Measurements from ENCODE around the gene TRABD.

TRABD gene

DNA sequence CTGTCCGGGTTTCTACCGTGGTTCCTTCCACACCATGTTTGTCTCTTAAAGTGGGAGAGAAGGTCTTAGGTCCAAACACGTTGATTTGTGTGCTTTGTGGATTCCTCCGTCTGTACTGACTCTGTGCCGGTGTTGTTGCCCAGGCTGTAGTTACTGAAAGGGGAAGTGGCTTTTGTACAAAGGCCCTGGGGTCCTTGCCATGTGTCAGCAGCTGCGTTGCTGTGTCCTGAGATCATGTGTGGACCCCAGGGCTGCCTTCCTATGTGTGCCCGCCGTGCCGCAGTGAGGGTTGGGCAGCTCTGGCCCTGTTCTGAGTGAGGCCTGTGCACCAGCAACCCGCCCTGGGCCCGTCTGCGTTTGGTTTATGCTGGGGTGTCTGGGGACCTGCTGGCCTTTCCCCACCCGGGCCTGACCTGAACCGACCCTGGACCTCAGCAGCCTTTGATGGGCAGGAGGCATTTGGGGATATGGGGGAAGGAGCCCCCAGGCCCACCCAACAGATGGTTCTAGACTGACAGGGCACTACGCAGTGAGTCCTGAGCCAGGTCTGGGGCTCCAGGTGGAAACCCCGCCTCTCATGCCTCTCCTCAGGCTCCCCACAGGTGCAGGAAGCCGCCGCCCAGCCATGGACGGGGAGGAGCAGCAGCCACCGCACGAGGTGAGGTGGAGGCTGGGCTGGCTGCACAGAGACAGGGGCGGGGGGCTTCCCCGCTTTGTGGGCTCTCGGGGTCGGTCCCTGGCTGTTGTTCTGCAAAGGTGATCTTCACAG lies 6.9 kb downstream of the TRABD start:
- no peaks in the 10 kb centered on the region for H3K9me3 ChIP-seq (ENCODE audit: insufficient read depth, low read depth, low read length)
- H3K36me3 ChIP-seq (ENCODE audit: control insufficient read depth in 1 of 2, insufficient read depth in 2 of 2, low read length in 2 of 2), result peaks cover 40 to 52% of the 10 kb centered on the region in 2 experiments
- peak overlapping the region; percentile 8 for H2AK5ac ChIP-seq (ENCODE audit: low read length)
- peak overlapping the region; percentile 16 for H3K18ac ChIP-seq (ENCODE audit: low read length)
- no peak overlapping the region for H3K23ac ChIP-seq (ENCODE audit: low read length)
- H3K4ac ChIP-seq (ENCODE audit: low read depth, low read length), result peak overlapping the region; percentile 34
- H4K91ac ChIP-seq (ENCODE audit: low read depth, low read length), result no peak overlapping the region
- no peak overlapping the region for H3K4me3 ChIP-seq (ENCODE audit: low read depth, low read length)
- H2BK12ac ChIP-seq (ENCODE audit: low read length), result no peak overlapping the region
- H4K8ac ChIP-seq (ENCODE audit: low read depth, low read length), result no peak overlapping the region
- no peak overlapping the region for H4K12ac ChIP-seq (ENCODE audit: low read depth, low read length)
- peaks cover 14% of the 10 kb centered on the region for H3K79me1 ChIP-seq (ENCODE audit: low read length)
- no peak overlapping the region for H3K4me2 ChIP-seq (ENCODE audit: low read length)
- H3K27ac ChIP-seq (ENCODE audit: low read depth, low read length), result no peak overlapping the region
- no peak overlapping the region for H3K9ac ChIP-seq (ENCODE audit: low read length)
- H3K27me3 ChIP-seq (ENCODE audit: insufficient read depth, low read length), result no peaks in the 10 kb centered on the region
- H3K79me2 ChIP-seq (ENCODE audit: control insufficient read depth, insufficient read depth, low read length, poor library complexity), result peaks cover 7% of the 10 kb centered on the region
- H3K14ac ChIP-seq (ENCODE audit: low read length), result peak overlapping the region; percentile 2
- H2BK120ac ChIP-seq (ENCODE audit: insufficient read depth, low read length, poor library complexity), result no peak overlapping the region
- WGBS (ENCODE audit: extremely low coverage, insufficient coverage, insufficient read length), result no CpG with 5 or more reads among the region's 25 CpGs
- H3K4me1 ChIP-seq (ENCODE audit: control insufficient read depth in 1 of 2, insufficient read depth in 2 of 2, low read length in 2 of 2), result peaks cover 31 to 35% of the 10 kb centered on the region in 2 experiments
- no peak for DNase-seq
- H2BK5ac ChIP-seq (ENCODE audit: low read depth, low read length, poor library complexity), result no peak overlapping the region
- H2AFZ ChIP-seq (ENCODE audit: insufficient read depth, low read length, poor library complexity), result no peak overlapping the region

- no peak overlapping the region for H3K23ac ChIP-seq (ENCODE audit: low read length)
- H2BK5ac ChIP-seq (ENCODE audit: low read depth, low read length, poor library complexity), result no peak overlapping the region
- H4K8ac ChIP-seq (ENCODE audit: low read depth, low read length), result no peak overlapping the region
- H3K27ac ChIP-seq (ENCODE audit: low read depth, low read length), result no peak overlapping the region
- peaks cover 1% of the 10 kb centered on the region for H3K9me3 ChIP-seq (ENCODE audit: insufficient read depth, low read depth, low read length)
- H2AFZ ChIP-seq (ENCODE audit: insufficient read depth, low read length, poor library complexity), result no peak overlapping the region
- no peak overlapping the region for H3K18ac ChIP-seq (ENCODE audit: low read length)
- no peaks in the 10 kb centered on the region for H3K27me3 ChIP-seq (ENCODE audit: insufficient read depth, low read length)
- H4K91ac ChIP-seq (ENCODE audit: low read depth, low read length), result no peak overlapping the region
- H3K4ac ChIP-seq (ENCODE audit: low read depth, low read length), result no peak overlapping the region
- H3K36me3 ChIP-seq (ENCODE audit: control insufficient read depth in 1 of 2, insufficient read depth in 2 of 2, low read length in 2 of 2), result peaks cover 49 to 59% of the 10 kb centered on the region in 2 experiments
- H2AK5ac ChIP-seq (ENCODE audit: low read length), result no peak overlapping the region
- peaks cover 14% of the 10 kb centered on the region for H3K79me1 ChIP-seq (ENCODE audit: low read length)
- H3K4me2 ChIP-seq (ENCODE audit: low read length), result no peak overlapping the region
- no peak overlapping the region for H2BK120ac ChIP-seq (ENCODE audit: insufficient read depth, low read length, poor library complexity)
- H3K79me2 ChIP-seq (ENCODE audit: control insufficient read depth, insufficient read depth, low read length, poor library complexity), result peaks cover 7% of the 10 kb centered on the region
- H3K14ac ChIP-seq (ENCODE audit: low read length), result no peak overlapping the region
- no peak overlapping the region for H3K9ac ChIP-seq (ENCODE audit: low read length)
- no CpG with 5 or more reads among the region's 8 CpGs for WGBS (ENCODE audit: extremely low coverage, insufficient coverage, insufficient read length)
- H4K12ac ChIP-seq (ENCODE audit: low read depth, low read length), result no peak overlapping the region
- no peak overlapping the region for H3K4me3 ChIP-seq (ENCODE audit: low read depth, low read length)
- no peak for DNase-seq
- H2BK12ac ChIP-seq (ENCODE audit: low read length), result no peak overlapping the region
- peaks cover 31 to 33% of the 10 kb centered on the region in 2 experiments for H3K4me1 ChIP-seq (ENCODE audit: control insufficient read depth in 1 of 2, insufficient read depth in 2 of 2, low read length in 2 of 2)
Measured at GRCh38 chr22:50193621-50194020, 7.9 kb downstream of the TRABD start.

GRCh38 chr22:50194037-50194805 lies 8.5 kb downstream of the TRABD start:
- no peak overlapping the region for H3K23ac ChIP-seq (ENCODE audit: low read length)
- no peak overlapping the region for H2BK5ac ChIP-seq (ENCODE audit: low read depth, low read length, poor library complexity)
- no peak overlapping the region for H4K12ac ChIP-seq (ENCODE audit: low read depth, low read length)
- no peak overlapping the region for H3K14ac ChIP-seq (ENCODE audit: low read length)
- no peak overlapping the region for H3K4me2 ChIP-seq (ENCODE audit: low read length)
- H3K9ac ChIP-seq (ENCODE audit: low read length), result no peak overlapping the region
- no peak overlapping the region for H2AK5ac ChIP-seq (ENCODE audit: low read length)
- peaks cover 1% of the 10 kb centered on the region for H3K9me3 ChIP-seq (ENCODE audit: insufficient read depth, low read depth, low read length)
- no peak for DNase-seq
- H3K4me3 ChIP-seq (ENCODE audit: low read depth, low read length), result no peak overlapping the region
- no peaks in the 10 kb centered on the region for H3K27me3 ChIP-seq (ENCODE audit: insufficient read depth, low read length)
- no peak overlapping the region for H2BK120ac ChIP-seq (ENCODE audit: insufficient read depth, low read length, poor library complexity)
- no peak overlapping the region for H3K27ac ChIP-seq (ENCODE audit: low read depth, low read length)
- H2BK12ac ChIP-seq (ENCODE audit: low read length), result no peak overlapping the region
- peaks cover 7% of the 10 kb centered on the region for H3K79me2 ChIP-seq (ENCODE audit: control insufficient read depth, insufficient read depth, low read length, poor library complexity)
- H3K36me3 ChIP-seq (ENCODE audit: control insufficient read depth in 1 of 2, insufficient read depth in 2 of 2, low read length in 2 of 2), result peaks cover 54 to 62% of the 10 kb centered on the region in 2 experiments
- H3K4me1 ChIP-seq (ENCODE audit: control insufficient read depth in 1 of 2, insufficient read depth in 2 of 2, low read length in 2 of 2), result peaks cover 27 to 28% of the 10 kb centered on the region in 2 experiments
- no CpG with 5 or more reads among the region's 44 CpGs for WGBS (ENCODE audit: extremely low coverage, insufficient coverage, insufficient read length)
- H3K79me1 ChIP-seq (ENCODE audit: low read length), result peaks cover 14% of the 10 kb centered on the region
- H2AFZ ChIP-seq (ENCODE audit: insufficient read depth, low read length, poor library complexity), result no peak overlapping the region
- H4K91ac ChIP-seq (ENCODE audit: low read depth, low read length), result no peak overlapping the region
- no peak overlapping the region for H3K18ac ChIP-seq (ENCODE audit: low read length)
- H4K8ac ChIP-seq (ENCODE audit: low read depth, low read length), result no peak overlapping the region
- no peak overlapping the region for H3K4ac ChIP-seq (ENCODE audit: low read depth, low read length)

DNA sequence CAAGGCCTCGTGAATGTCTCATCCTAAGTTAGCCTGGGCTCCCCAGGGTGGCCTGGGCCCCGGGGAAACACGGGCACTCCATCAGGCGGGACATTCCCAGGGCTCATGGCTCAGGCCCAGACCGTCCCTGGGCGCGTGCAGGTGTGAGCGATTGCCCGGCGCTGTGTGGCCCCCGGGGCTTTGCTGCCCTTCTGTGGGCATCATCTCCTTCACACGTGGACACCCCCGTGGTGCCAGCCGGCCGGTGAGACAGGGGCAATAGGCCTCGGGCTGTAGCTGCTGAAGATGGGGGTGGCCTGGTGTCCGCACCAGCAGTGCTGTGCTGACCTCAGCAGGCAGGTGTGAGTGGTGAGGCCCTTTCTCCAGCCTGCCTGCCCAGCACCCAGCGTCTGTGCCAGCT lies 10.5 kb downstream of the TRABD start:
- Histone ChIP-seq H3K79me2 (ENCODE audit: control insufficient read depth, insufficient read depth, low read length, poor library complexity) (peaks cover 6% of the 10 kb centered on the region), H2AFZ (ENCODE audit: insufficient read depth, low read length, poor library complexity) (no peak overlapping the region), H2BK12ac (ENCODE audit: low read length) (no peak overlapping the region), H3K79me1 (ENCODE audit: low read length) (peaks cover 5% of the 10 kb centered on the region), H2BK120ac (ENCODE audit: insufficient read depth, low read length, poor library complexity) (no peak overlapping the region), H3K9me3 (ENCODE audit: insufficient read depth, low read depth, low read length) (peaks cover 1% of the 10 kb centered on the region), H3K27me3 (ENCODE audit: insufficient read depth, low read length) (no peaks in the 10 kb centered on the region), H4K8ac (ENCODE audit: low read depth, low read length) (no peak overlapping the region), H3K9ac (ENCODE audit: low read length) (no peak overlapping the region), H3K4me3 (ENCODE audit: low read depth, low read length) (no peak overlapping the region), H3K36me3 (ENCODE audit: control insufficient read depth in 1 of 2, insufficient read depth in 2 of 2, low read length in 2 of 2) (peaks cover 55 to 63% of the 10 kb centered on the region in 2 experiments), H3K23ac (ENCODE audit: low read length) (no peak overlapping the region), H3K18ac (ENCODE audit: low read length) (no peak overlapping the region), H3K4me2 (ENCODE audit: low read length) (no peak overlapping the region), H3K4ac (ENCODE audit: low read depth, low read length) (no peak overlapping the region), H2BK5ac (ENCODE audit: low read depth, low read length, poor library complexity) (no peak overlapping the region), H2AK5ac (ENCODE audit: low read length) (no peak overlapping the region), H4K91ac (ENCODE audit: low read depth, low read length) (no peak overlapping the region), H3K4me1 (ENCODE audit: control insufficient read depth in 1 of 2, insufficient read depth in 2 of 2, low read length in 2 of 2) (peaks cover 12 to 15% of the 10 kb centered on the region in 2 experiments), H3K27ac (ENCODE audit: low read depth, low read length) (no peak overlapping the region), H3K14ac (ENCODE audit: low read length) (no peak overlapping the region), H4K12ac (ENCODE audit: low read depth, low read length) (no peak overlapping the region)
- WGBS (ENCODE audit: extremely low coverage, insufficient coverage, insufficient read length), result no CpG with 5 or more reads among the region's 18 CpGs
- no peak for DNase-seq

Measured in trophoblast cell (in vitro differentiated cells and primary cell).